ENCODE data around the gene SUCNR1. TPM values are rescaled to one million over a fixed set of nuclear protein-coding genes. Genes with fewer than 3 reads are reported as not detected.

SUCNR1 gene
- total and polyA plus RNA-seq, 2 of the 4 experiments (the other 2 are of a cell fraction): not detected

DNA sequence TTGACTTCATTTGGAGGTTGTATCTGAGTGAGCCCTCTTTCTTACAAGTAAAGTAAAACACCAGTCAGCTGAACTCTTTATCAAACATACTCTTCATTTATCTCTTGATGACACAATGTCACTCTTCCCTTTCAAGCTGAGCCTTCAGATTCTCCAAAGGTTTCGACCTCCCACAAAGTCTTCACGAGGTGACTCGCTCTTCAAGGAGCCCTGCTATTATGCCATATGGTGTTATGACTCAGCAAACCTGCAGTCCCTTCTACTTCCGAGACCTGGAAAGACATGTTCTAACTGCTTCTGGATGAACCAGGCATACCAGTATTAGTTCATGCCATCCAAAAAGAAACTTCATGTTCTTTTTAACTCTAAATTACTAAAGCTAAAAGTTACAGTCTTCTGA, 36.4 kb upstream of the SUCNR1 start:
- no peak overlapping the region for H4K91ac ChIP-seq (ENCODE audit: insufficient read depth, low read depth, low read length)
- no peak overlapping the region for H3K23ac ChIP-seq (ENCODE audit: low read depth, low read length)
- no peaks in the 10 kb centered on the region for H3K79me1 ChIP-seq (ENCODE audit: low read depth in 1 of 2, low read length in 2 of 2)
- H3K4me1 ChIP-seq (ENCODE audit: control insufficient read depth, insufficient read depth, low read length): peaks cover 8% of the 10 kb centered on the region
- in situ Hi-C loops (cut with MboI; ENCODE audit: low sequenced_read_pairs) (loop anchor here (10.0 kb wide), 1 partner anchor 542 kb away; no protein-coding TSS in a partner anchor), intact Hi-C loops (cut with micrococcal nuclease) (loop anchor here (5.0 kb wide), 1 partner anchor 175 kb away; no protein-coding TSS in a partner anchor), dilution Hi-C loops (cut with HindIII; ENCODE audit: low sequenced_read_pairs, unreplicated experiment) (no loop called here)
- no peak overlapping the region for H2AFZ ChIP-seq (replicated peaks; ENCODE audit: low read length, poor library complexity)
- WGBS, 2 experiments (ENCODE audit: extremely low coverage in 2 of 2, insufficient read length in 1 of 2): 60% methylated on average over 1 of the region's 4 CpGs; no CpG with 5 or more reads in 1 of the 2 experiments
- peak overlapping the region; percentile 5; the same call in 1 of the 2 replicates for H2AK5ac ChIP-seq (ENCODE audit: low read depth, low read length)
- no peak overlapping the region for H3K56ac ChIP-seq (ENCODE audit: extremely low read depth, insufficient read depth, low read length)
- H3K4me2 ChIP-seq (ENCODE audit: low read depth, low read length): peak overlapping the region; percentile 23
- no peaks in the 10 kb centered on the region for H3K36me3 ChIP-seq (ENCODE audit: control insufficient read depth, insufficient read depth, low read length)
- ATAC-seq (ENCODE audit: low read depth) (peak; percentile 78), DNase-seq (peak; percentile 89)
- peak overlapping the region; percentile 25; the same call in 1 of the 2 replicates for H2BK120ac ChIP-seq (ENCODE audit: low read depth, low read length)
- no peak overlapping the region for H2BK15ac ChIP-seq (ENCODE audit: low read depth, low read length)
- no peak overlapping the region for H4K5ac ChIP-seq (ENCODE audit: low read depth, low read length)
- no peak overlapping the region for H3K9ac ChIP-seq (ENCODE audit: low read depth, low read length)
- H4K20me1 ChIP-seq (ENCODE audit: insufficient read depth, low read length): no peaks in the 10 kb centered on the region
- peak overlapping the region; percentile 48 for H2BK20ac ChIP-seq (ENCODE audit: low read depth, low read length)
- H3K27me3 ChIP-seq (ENCODE audit: control insufficient read depth, insufficient read depth, low read length): no peaks in the 10 kb centered on the region
- POLR2A ChIA-PET (ENCODE audit: unreplicated experiment): no interaction called here
- no peak overlapping the region for H2AK9ac ChIP-seq (replicated peaks; ENCODE audit: low read depth, low read length, poor library complexity)
- H3K14ac ChIP-seq (replicated peaks; ENCODE audit: low read depth, low read length): 0 out of 2 replicates have a peak overlapping the region, but pooled peaks have one; percentile 3
- H3K27ac ChIP-seq (ENCODE audit: insufficient read depth, low read length): no peak overlapping the region
- no peaks in the 10 kb centered on the region for H3K9me3 ChIP-seq (ENCODE audit: control insufficient read depth, insufficient read depth, low read length)
- no peak overlapping the region for H3K4me3 ChIP-seq (ENCODE audit: insufficient read depth, low read depth, low read length)
- TF ChIP-seq POLR2A (IDR thresholded peaks at IDR 0.05; ENCODE audit: low read depth, low read length) (no peak), FOS (IDR thresholded peaks at IDR 0.05; ENCODE audit: low read depth, low read length) (peak; percentile 76), MAFK (IDR thresholded peaks at IDR 0.05; ENCODE audit: low read depth, low read length) (peak; percentile 60), RFX5 (IDR thresholded peaks at IDR 0.05; ENCODE audit: low read depth, low read length) (no peak), NFE2L2 (IDR thresholded peaks at IDR 0.05; ENCODE audit: low read depth, low read length) (peak; percentile 95), BHLHE40 (IDR thresholded peaks at IDR 0.05; ENCODE audit: low read depth, low read length) (peak; percentile 39; the same call in 1 of the 2 replicates), CEBPB (IDR thresholded peaks at IDR 0.05; ENCODE audit: low read depth, low read length) (peak; percentile 79)
- 0 out of 2 replicates have a peak, but pooled peaks cover 3% of the 10 kb centered on the region for H3K9me1 ChIP-seq (ENCODE audit: insufficient read depth, low read length)
- H2BK5ac ChIP-seq (ENCODE audit: low read depth, low read length, poor library complexity, severe bottlenecking): peak overlapping the region; percentile 85
- CTCF ChIA-PET: interaction anchor here (0.8 to 2.4 kb wide), 5 partner anchors 17 to 609 kb away, joined by 3 to 7 read pairs (median 6); no protein-coding TSS in a partner anchor
- peak overlapping the region; percentile 52; the same call in 1 of the 2 replicates for H3K18ac ChIP-seq (ENCODE audit: low read depth, low read length)
- peak overlapping the region; percentile 0; the same call in 1 of the 2 replicates for H3K4ac ChIP-seq (ENCODE audit: low read depth, low read length)
- BruUV-seq (replicated peaks): no TSS peak
- H4K8ac ChIP-seq (ENCODE audit: low read depth in 2 of 2, low read length in 2 of 2): no peak overlapping the region; a peak in 1 of 4 replicates

All from IMR-90 (cell line).